ENCODE data around the gene THADA.

- TF ChIP-seq, protein P1, sequence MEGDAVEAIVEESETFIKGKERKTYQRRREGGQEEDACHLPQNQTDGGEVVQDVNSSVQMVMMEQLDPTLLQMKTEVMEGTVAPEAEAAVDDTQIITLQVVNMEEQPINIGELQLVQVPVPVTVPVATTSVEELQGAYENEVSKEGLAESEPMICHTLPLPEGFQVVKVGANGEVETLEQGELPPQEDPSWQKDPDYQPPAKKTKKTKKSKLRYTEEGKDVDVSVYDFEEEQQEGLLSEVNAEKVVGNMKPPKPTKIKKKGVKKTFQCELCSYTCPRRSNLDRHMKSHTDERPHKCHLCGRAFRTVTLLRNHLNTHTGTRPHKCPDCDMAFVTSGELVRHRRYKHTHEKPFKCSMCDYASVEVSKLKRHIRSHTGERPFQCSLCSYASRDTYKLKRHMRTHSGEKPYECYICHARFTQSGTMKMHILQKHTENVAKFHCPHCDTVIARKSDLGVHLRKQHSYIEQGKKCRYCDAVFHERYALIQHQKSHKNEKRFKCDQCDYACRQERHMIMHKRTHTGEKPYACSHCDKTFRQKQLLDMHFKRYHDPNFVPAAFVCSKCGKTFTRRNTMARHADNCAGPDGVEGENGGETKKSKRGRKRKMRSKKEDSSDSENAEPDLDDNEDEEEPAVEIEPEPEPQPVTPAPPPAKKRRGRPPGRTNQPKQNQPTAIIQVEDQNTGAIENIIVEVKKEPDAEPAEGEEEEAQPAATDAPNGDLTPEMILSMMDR (IDR thresholded peaks at IDR 0.05; ENCODE audit: low read depth, low read length) = no peak
- TF ChIP-seq EZH2phosphoT487 (IDR thresholded peaks at IDR 0.05; ENCODE audit: low read depth) = no peak
Observed at GRCh38 chr2:43566461-43566729, 29.4 kb downstream of the THADA start.
